ENCODE results near the gene INPP5A.
"Not testable (repeated sequence)": the region's sequence is repeated elsewhere in the genome, so short reads cannot be mapped to it uniquely, and the experiment has no call there.

The INPP5A gene

DNA sequence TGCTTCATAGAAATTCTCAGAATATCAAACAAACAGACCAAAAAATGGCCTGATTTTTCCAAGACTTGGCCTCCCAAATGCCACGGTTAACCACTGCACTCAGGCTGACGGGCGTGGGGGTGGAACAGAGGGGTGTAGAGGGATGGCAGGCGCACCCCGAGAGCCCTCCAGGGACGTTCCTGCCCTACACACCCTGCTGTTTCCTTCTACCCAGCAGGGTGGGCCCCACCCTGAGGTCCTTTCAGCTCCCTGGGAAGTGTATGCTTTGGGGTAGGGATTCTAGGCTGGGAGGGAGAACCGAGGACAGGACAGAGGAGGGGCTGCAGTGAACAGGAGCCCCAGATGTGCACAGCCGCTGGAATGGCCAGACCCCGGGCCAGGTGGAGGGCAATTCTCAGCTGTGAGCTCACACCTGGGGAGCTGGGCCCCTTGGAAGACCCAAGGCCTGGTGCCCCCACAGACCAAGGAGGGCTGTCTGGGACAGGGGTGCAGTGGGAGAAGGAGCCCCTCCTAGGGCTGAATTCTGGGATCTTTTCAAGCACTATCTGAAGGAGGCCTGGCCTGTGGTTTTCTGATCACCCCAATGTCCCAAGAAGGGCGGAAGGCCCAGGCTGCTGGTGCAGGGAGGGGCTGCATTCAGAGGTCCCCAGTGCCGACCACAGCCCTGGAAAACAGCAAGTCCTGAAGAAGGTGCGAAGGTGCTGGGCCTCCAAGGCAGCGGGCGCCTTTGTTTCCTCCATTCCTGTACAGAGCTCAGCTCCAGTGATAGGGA is 32.9 kb upstream of the INPP5A start:
- DNase-seq (ENCODE audit: low read depth) = no peak

GRCh38 chr10:132505546-132505945 is 32.0 kb upstream of the INPP5A start:
- DNase-seq (ENCODE audit: low read depth) = not testable (repeated sequence)

GRCh38 chr10:132506711-132507408 is 30.7 kb upstream of the INPP5A start:
- DNase-seq (ENCODE audit: low read depth) = no peak

- DNase-seq (ENCODE audit: low read depth) = no peak
Measured at GRCh38 chr10:132507409-132507955, 30.1 kb upstream of the INPP5A start.

- DNase-seq (ENCODE audit: low read depth) = no peak
Measured at GRCh38 chr10:132507956-132508490, 29.6 kb upstream of the INPP5A start.

DNA sequence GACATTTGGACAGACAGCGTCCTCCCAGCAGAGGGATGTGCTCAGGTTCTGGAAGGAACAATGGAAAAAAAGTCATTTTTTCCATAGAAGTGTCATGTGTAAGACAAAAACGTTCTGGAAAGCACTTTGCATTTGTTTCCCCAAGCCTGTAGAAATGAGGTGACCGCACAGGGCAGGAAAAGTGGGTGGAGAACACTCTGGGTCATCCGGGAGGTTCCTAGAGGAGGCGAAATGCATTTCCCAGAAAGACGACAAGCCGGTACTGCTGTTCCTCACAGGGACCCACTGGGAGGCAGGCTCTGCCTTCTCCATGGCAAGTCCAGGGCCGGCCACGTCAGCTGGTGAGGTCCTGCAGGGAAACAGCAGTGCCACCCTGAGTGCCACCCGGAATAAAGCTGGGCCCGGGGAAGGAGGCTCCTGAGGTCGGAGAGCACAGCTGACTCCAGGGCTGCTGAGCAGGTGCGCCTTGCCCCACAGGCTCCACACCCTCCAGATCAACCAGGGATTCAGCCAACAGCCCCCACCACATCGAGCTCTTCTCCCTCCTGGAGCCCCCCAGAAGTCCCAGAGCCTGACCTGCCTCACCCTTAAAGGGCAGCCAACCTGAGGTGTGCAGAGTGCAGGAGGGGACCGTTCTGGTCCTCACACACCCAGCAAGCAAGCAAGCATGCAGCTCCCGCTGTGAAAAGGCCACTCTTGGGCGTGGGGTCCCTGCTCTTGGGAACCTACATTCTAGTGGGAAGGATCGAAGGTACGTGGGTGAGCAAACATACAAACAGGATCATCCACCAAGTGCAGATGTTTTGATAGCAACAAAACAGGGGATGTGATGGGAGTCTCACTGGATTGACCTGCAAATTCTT is 28.8 kb upstream of the INPP5A start:
- DNase-seq (ENCODE audit: low read depth) = no peak

- no peak for DNase-seq (ENCODE audit: low read depth)
Measured at GRCh38 chr10:132509506-132510173, 27.9 kb upstream of the INPP5A start.

DNA sequence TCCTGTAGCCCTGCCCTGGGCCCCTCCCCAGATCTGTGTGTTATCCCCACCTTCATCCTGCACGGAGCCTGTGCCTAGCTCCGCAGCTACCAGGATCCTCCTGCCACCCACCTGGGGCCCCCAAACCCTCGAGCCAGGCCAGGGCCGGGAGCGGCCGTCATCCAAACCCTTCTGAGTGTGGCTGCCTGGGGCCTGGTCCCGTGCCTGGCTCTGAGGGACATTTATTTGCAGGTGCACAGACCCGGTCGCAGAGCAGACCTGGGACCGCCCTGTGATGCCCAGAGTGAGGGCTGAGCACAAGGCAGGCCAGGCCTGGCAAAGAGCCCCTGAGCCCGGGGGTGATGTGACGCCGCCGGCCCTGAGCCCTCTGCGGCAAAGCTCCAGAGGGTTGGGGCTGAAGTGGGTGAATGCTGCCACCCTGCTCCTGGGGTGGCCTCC is 27.4 kb upstream of the INPP5A start:
- DNase-seq (ENCODE audit: low read depth) = no peak

DNA sequence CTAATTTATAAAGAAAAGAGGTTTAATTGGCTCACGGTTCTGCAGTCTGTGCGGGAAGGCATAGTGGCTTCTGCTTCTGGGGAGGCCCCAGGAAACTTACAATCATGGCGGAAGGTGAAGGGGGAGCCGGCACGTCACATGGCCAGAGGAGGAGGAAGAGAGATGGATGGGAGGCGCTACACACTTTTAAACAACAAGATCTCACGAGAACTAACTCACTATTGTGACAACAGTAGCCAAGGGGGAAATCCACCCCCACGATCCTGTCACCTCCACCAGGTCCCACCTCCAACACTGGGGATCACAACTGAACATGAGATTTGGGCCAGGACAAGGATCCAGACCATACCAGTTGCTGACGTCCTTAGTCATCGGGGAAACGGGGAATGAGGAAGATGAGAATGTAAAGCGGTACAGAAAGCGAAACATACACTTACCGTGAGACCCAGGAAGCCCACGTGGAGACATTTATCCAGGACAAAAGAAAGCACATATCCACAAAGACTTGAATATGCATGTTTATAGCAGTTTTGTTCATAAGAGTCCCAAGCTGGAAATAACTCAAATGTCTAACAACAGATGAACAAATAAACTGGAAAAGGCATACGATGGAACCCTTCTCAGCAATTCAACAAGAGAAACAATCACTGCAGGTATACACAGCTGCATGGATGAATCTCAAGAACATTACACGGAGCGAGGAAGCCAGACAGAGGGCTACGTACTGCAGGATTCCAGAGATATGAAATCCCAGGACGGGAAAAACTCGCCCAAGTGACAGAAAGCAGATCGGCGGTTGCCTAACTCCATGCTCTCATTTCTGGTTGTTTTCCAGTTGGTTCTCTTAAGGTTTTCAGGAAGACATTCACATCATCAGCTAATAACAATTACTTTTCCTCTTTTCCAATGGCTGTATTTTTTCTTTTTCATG is 26.2 kb upstream of the INPP5A start:
- peak; percentile 81 for DNase-seq (ENCODE audit: low read depth)

- DNase-seq (ENCODE audit: low read depth) = no peak
Measured at GRCh38 chr10:132512052-132512442, 25.5 kb upstream of the INPP5A start.

DNA sequence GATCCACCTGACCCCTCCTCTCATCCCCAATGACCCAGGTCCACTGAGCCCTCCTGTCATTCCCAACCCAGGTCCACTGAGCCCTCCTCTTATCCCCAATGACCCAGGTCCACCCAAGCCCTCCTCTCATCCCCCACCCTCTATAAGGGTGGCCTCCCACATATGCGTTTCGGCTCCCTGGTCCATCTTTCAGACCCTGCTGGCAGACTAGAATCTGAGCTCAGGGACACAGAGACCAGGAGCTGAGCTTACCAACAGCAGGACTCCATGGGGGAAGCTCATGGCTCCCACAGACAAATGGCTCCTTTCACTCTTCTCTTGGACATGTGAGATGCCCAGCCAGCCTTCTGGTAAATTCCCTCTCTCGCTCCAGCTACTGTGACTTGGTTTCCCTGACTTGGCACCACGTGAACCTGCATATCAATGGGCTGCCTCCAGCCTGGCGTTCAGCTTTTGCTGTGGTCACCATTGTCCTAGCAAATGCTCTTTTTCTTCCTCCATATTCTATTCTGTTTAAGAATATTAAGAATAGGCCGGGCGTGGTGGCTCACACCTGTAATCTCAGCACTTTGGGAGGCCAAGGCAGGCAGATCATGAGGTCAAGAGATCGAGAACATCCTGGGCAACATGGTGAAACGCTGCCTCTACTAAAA is 24.8 kb upstream of the INPP5A start:
- DNase-seq (ENCODE audit: low read depth) = no peak

DNA sequence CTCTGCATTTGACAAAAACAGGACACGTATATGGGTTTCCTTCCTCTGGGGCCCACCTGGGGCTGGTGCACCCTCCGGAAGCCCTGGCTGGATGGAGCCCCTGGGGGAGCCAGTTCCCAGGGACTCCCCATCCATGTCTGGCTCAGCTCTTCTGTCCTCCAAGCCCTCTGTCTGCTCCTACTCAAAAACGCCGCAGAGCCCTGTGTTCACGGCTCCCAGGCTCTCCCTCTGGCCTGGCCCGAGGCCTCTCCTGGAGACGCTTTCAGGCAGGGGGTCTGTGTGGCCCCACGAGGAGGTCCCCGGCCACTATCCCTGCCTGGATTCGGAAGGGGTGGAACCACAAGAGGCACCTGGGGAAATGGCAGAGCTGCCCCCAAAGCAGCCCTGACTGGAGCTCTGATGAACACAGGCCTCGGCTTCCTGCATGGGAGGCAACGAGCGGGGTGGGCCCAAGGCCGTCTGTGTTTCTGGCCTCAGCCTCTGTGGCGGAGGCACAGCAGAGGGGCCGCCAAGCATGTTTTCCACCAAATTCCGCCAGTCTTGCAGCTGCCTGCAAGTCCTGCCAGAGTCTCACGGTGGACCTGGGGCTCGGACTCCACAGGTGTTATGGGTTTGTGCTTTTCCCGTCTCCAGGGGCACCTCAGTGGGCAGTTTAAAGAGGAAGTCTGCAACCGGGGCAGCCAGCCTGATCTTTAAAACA is 22.6 kb upstream of the INPP5A start:
- no peak for DNase-seq (ENCODE audit: low read depth)

- DNase-seq (ENCODE audit: low read depth) = no peak
Measured at GRCh38 chr10:132515811-132516726, 21.5 kb upstream of the INPP5A start.

- peak; percentile 94 for DNase-seq (ENCODE audit: low read depth)
Measured at GRCh38 chr10:132516771-132517725, 20.5 kb upstream of the INPP5A start.

GRCh38 chr10:132517951-132518521 is 19.6 kb upstream of the INPP5A start:
- DNase-seq (ENCODE audit: low read depth) = no peak

DNA sequence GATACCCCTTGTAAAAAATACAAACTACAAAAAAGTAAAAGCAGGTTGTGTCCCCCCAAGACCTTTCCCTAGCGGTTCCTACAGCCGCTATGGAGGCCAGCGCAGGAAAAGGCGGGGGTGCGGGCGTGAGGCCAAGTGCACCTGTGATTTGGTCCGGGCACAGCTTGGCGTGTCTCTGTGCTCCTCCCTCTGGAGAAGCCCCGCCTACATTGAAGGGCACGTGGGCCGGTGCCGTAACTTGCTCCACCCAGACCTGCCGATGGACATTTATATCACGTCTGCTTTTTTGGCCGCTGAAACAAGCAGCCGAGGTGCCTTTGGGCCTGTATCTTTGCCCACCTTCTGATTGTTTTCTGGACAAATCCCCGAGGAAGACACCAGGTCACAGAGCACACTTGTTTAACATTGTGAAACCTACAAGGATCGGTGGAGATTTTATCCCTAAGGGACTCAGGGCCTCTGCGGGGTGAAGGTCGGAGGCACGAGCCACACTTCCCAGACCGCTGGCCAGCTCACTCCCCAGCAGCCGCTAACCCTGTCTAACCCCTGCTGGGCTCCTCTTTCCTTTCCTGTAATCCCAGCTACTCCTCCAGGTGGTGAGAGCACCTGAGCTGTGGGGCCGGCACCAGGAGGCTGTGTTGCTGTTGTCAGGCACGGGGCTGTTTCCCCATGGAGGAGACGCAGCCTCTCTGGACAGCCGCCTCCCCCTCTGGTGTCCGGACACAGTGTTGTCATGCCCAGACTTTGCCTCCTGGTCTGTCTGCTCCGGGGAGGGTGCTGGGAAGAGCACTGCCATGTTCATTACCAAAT is 18.8 kb upstream of the INPP5A start:
- DNase-seq (ENCODE audit: low read depth) = no peak

Data from amniotic epithelial cell (primary cell).